GM23248 (cell line): ENCODE data around the gene C19orf25.

ENCODE experiments used
- EZH2 ChIP-seq: fragments of 200-600 bp; sonication (generic); IDR thresholded peaks from 2 replicates; pipeline ENCODE4 v1.6.1; 2018; ENCODE audit warnings: antibody characterized with exemption, mild to moderate bottlenecking; ENCODE audit not compliant: insufficient read depth, poor library complexity, severe bottlenecking
- EZH2phosphoT487 ChIP-seq: fragments of 200-600 bp; sonication (generic); IDR thresholded peaks from 2 replicates; pipeline ENCODE4 v1.6.1; 2018; ENCODE audit warnings: antibody characterized with exemption, moderate library complexity, mild to moderate bottlenecking, low read depth; ENCODE audit not compliant: insufficient read depth

GRCh38 chr19:1495799-1496713 is 17.0 kb upstream of the C19orf25 start:
- TF ChIP-seq EZH2 (no peak), EZH2phosphoT487 (no peak)
